K562 (cell line): ENCODE results near the gene TRDMT1. TPM values are rescaled to one million over a fixed set of nuclear protein-coding genes. Genes with fewer than 3 reads are reported as not detected.

Experiments used
- CBFA2T2 ChIP-seq: fragments of 450-650 bp; conservative IDR thresholded peaks from 2 replicates; pipeline ENCODE4 v1.6.1; 2017; ENCODE audit warnings: mild to moderate bottlenecking
- CBX2 ChIP-seq: fragments of 200-600 bp; sonication (generic); IDR thresholded peaks from one replicate; pipeline ENCODE4 v1.6.1; 2012; ENCODE audit warnings: mild to moderate bottlenecking, low read length, inconsistent platforms; ENCODE audit not compliant: insufficient read depth, poor library complexity, severe bottlenecking
- LEF1 ChIP-seq: fragments of 450-650 bp; IDR thresholded peaks from 2 replicates; pipeline ENCODE4 v1.6.1; 2016; ENCODE audit warnings: mild to moderate bottlenecking
- MCM5 ChIP-seq: fragments of 450-650 bp; IDR thresholded peaks from 2 replicates; pipeline ENCODE4 v1.6.1; 2016; ENCODE audit warnings: low read depth
- MXD1 ChIP-seq: fragments of 250-450 bp; sonication (Bioruptor Pico); IDR thresholded peaks from 2 replicates; pipeline ENCODE4 v1.8.0; 2021; ENCODE audit warnings: borderline replicate concordance, mild to moderate bottlenecking, moderate library complexity; ENCODE audit not compliant: poor library complexity, severe bottlenecking
- PCBP1 ChIP-seq: fragments of 200-400 bp; formaldehyde crosslinking; IDR thresholded peaks from 2 replicates; pipeline ENCODE4 v1.6.1; 2018; ENCODE audit warnings: mild to moderate bottlenecking, low read depth, low read length; ENCODE audit not compliant: poor library complexity, severe bottlenecking
- POLR2AphosphoS2 ChIP-seq: IDR thresholded peaks from 2 replicates; pipeline ENCODE4 v1.6.1; 2012; ENCODE audit warnings: low read length, improper control_type of control experiment
- PTTG1 ChIP-seq: fragments of 450-650 bp; IDR thresholded peaks from 2 replicates; pipeline ENCODE4 v1.6.1; 2016; ENCODE audit warnings: low read depth, mild to moderate bottlenecking, missing genetic modification characterization, missing compliant biosample characterization
- USF2 ChIP-seq: sonication (generic); formaldehyde crosslinking; IDR thresholded peaks from 2 replicates; pipeline ENCODE4 v1.5.0; 2020; ENCODE audit warnings: missing genetic modification reagents
- ZBTB34 ChIP-seq: fragments of 250-450 bp; sonication (Bioruptor Pico); IDR thresholded peaks from 2 replicates; pipeline ENCODE4 v1.8.0; 2021; ENCODE audit warnings: mild to moderate bottlenecking, moderate library complexity
- ZFP91 ChIP-seq: sonication (generic); formaldehyde crosslinking; IDR thresholded peaks from 2 replicates; pipeline ENCODE4 v1.8.0; 2022; ENCODE audit warnings: mild to moderate bottlenecking, missing genetic modification reagents
- ZNF609 ChIP-seq: sonication (generic); formaldehyde crosslinking; IDR thresholded peaks from 2 replicates; pipeline ENCODE4 v1.8.1; 2023; ENCODE audit warnings: missing genetic modification reagents, mild to moderate bottlenecking, borderline replicate concordance
- polyA plus RNA-seq, 8 experiments: library from polyadenylated mRNA; depleted of rRNA in 4 of 8; stranded (reverse) in 5 of 8; unstranded in 3 of 8; fragments of >200 nt; fragmentation: Nextera tagmentation in 2 of 8; fragmentation: Illumina TruSeq in 1 of 8; extraction: Ambion mirVana in 2 of 8; extraction: Trizol in 1 of 8; gene quantifications; 2 replicates each; pipeline versions ENCODE4 v1.2.1 to v1.2.3, GENCODE V29; 2011 to 2014; ENCODE audit warnings: inconsistent platforms in 1 of 8, missing spikeins in 1 of 8
- total RNA-seq, 7 experiments: library from RNA; depleted of rRNA in 6 of 7; stranded (reverse); fragments of >200 nt in 6 of 7; fragmentation: Illumina TruSeq in 2 of 7; extraction: Trizol in 2 of 7; gene quantifications; 2 replicates each; pipeline versions ENCODE4 v1.2.1 to v1.2.3, GENCODE V29; 2011 to 2021; ENCODE audit warnings: low replicate concordance in 1 of 7

The TRDMT1 gene
- total and polyA plus RNA-seq, 9 of the 15 experiments (the other 6 are each of a cell fraction or from before 2014, with no cell fraction given): 5.4 to 12.6 (median 9.3) TPM

- TF ChIP-seq ZNF609 (CRISPR knock-in tag): no peak
- TF ChIP-seq POLR2AphosphoS2: no peak
- no peak for TF ChIP-seq PTTG1 (tag)
- no peak for TF ChIP-seq CBX2
- peak; percentile 35 for TF ChIP-seq CBFA2T2
- TF ChIP-seq MCM5: no peak
- TF ChIP-seq PCBP1: peak; percentile 95
- TF ChIP-seq USF2: no peak
- peak; percentile 69; the same call in 1 of the 2 replicates for TF ChIP-seq LEF1
- TF ChIP-seq MXD1 (CRISPR knock-in tag): no peak
- no peak for TF ChIP-seq ZBTB34 (CRISPR knock-in tag)
- no peak for TF ChIP-seq ZFP91 (CRISPR knock-in tag)
Observed at GRCh38 chr10:17228091-17229015, 26.9 kb upstream of the TRDMT1 start, which contains the start of gene VIM (continued).
